ENCODE data around the gene DISC1. TPM values are rescaled to one million over a fixed set of nuclear protein-coding genes. Genes with fewer than 3 reads are reported as not detected.

The DISC1 gene
- total and polyA plus RNA-seq, 11 donors: 0.76 to 12.8 (median 4.3) TPM

DNA sequence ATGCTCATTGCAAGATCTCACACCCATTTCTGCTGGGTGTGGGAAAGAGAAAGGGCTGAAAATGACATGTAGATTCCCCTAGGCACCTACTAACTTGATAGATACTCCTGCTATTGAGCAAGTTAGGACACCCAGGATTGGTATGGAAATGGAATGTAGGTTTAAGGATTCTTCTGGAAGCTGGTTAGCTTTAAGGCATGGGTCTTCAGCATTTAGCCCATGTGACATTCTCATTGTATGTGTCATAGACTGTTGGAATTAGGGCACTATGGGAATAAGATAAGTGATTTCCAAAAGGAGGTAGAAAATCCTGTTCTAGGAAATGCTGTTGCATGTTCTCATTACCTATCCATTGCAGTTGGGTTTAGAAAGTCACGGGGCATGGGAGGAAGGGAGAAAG lies 76.2 kb downstream of the DISC1 start:
- DNase-seq: no peak
- WGBS, 4 donors: 94 to 100% (median 100%) methylated on average over 1 of the region's 1 CpG
- H3K9me3 ChIP-seq: no peaks in the 10 kb centered on the region
- intact Hi-C loops (cut with DNase I): no loop called here
- peaks cover 0 to 23% (median 8%) of the 10 kb centered on the region in 12 donors for H3K4me1 ChIP-seq
- no peak for ATAC-seq
- TF ChIP-seq, protein P1, sequence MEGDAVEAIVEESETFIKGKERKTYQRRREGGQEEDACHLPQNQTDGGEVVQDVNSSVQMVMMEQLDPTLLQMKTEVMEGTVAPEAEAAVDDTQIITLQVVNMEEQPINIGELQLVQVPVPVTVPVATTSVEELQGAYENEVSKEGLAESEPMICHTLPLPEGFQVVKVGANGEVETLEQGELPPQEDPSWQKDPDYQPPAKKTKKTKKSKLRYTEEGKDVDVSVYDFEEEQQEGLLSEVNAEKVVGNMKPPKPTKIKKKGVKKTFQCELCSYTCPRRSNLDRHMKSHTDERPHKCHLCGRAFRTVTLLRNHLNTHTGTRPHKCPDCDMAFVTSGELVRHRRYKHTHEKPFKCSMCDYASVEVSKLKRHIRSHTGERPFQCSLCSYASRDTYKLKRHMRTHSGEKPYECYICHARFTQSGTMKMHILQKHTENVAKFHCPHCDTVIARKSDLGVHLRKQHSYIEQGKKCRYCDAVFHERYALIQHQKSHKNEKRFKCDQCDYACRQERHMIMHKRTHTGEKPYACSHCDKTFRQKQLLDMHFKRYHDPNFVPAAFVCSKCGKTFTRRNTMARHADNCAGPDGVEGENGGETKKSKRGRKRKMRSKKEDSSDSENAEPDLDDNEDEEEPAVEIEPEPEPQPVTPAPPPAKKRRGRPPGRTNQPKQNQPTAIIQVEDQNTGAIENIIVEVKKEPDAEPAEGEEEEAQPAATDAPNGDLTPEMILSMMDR (IDR thresholded peaks at IDR 0.05): no peak
- no peak for TF ChIP-seq POLR2A (IDR thresholded peaks at IDR 0.05)
- H3K36me3 ChIP-seq: peaks cover 0 to 14% (median 0%) of the 10 kb centered on the region in 9 donors
- H3K27me3 ChIP-seq: no peaks in the 10 kb centered on the region
- no peak overlapping the region for H3K4me3 ChIP-seq
- no peak overlapping the region for H3K27ac ChIP-seq

DNA sequence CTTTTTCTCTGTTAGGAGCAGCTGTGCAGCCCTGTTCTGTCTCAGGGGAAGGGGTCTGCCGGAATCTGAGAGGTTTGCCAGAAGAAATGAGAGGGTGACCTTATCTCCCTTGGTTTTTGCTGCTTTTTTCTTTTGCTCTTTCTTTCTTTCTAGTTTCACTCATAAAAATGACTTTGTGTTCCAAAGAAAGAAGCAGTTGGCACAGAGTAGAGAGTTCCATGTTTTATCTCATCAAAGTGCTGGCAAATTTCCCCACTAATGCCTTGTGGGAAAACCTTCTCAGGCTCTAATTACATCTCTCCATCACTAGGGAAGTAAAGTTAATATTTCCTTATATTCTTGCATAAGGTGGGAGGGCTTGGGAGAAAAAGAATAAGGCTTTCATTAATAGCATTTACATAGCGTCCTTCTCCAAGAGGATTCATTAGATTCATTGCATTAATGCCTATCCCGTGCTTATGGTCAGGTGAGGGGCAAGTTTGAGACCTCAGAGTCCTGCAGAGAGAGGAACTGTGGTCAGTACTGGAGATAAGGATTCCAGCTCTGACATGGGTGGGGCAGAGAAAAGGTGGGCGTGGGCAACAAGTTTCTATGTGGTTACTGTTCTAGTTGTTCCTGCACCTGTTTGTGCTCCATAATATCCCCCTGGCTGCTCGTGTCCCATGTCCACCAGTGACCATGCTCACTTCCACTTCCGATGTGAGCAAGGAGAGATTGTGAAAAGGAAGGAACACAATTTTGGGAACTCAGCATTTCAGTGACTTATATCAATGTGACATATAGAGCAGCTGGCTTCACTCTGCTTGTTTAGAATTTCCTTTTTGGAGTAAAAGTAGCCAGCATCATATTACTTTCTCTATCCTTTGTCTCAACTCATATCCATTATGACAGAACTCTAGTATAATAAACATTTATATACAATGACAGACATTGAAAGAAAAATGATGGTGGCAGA lies 79.5 kb downstream of the DISC1 start:
- Histone ChIP-seq H3K4me3 (no peak overlapping the region), H3K4me1 (peaks cover 0 to 19% (median 7%) of the 10 kb centered on the region in 12 donors), H3K9me3 (no peaks in the 10 kb centered on the region), H3K27ac (no peak overlapping the region), H3K27me3 (no peaks in the 10 kb centered on the region), H3K36me3 (peaks cover 0 to 18% (median 0%) of the 10 kb centered on the region in 9 donors)
- DNase-seq (no peak), ATAC-seq (peak in 1 of 4 donors; percentile 18)
- TF ChIP-seq, protein P1 (IDR thresholded peaks at IDR 0.05): no peak
- TF ChIP-seq POLR2A (IDR thresholded peaks at IDR 0.05): no peak
- intact Hi-C loops (cut with DNase I): no loop called here
- WGBS, 4 donors: 64 to 81% (median 74%) methylated on average over 6 of the region's 6 CpGs

DNA sequence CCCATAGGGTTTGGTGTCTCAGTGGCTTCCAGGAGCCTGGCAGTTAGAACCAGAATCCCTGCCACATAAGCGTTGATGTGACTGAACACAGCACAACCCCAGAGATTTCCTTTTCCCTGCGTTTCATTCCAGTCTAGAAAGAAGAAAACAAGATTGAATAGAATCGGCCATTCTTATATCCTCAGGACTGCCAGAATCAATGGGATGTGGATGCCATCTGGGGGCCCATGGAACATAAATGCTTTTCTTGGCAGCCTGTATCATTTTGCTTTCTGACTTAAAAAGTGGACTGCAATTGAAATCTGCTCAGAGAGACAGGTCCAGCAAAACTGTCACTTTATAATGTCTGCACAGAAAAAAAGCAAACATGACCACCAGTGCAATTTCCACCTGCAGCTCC lies 80.3 kb downstream of the DISC1 start:
- H3K9me3 ChIP-seq: no peaks in the 10 kb centered on the region
- intact Hi-C loops (cut with DNase I): no loop called here

DNA sequence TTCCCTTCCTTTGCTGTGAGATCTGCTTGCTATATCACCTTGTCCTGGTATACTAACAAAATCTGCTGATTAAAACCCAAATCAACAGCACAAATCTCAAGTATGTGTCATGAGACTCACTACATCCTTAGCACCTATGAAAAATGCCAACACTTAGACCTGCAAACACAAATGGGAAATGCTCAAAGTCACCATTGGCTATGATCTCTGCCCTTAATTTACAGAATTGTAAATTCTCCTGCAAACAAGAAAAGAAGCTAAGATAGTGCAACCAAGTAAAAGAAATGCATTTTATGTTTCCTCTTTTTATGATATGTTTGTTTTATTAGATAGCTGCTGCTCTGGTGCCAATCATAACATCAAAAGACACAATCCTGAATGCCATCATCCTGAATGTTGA lies 80.8 kb downstream of the DISC1 start:
- intact Hi-C loops (cut with DNase I): no loop called here
- no peak for TF ChIP-seq POLR2A (IDR thresholded peaks at IDR 0.05)
- TF ChIP-seq, protein P1 (IDR thresholded peaks at IDR 0.05): no peak
- no peaks in the 10 kb centered on the region for H3K9me3 ChIP-seq
- DNase-seq: no peak
- peaks cover 0 to 18% (median 0%) of the 10 kb centered on the region in 9 donors for H3K36me3 ChIP-seq
- H3K4me3 ChIP-seq: no peak overlapping the region
- no peak for ATAC-seq
- no peak overlapping the region for H3K27ac ChIP-seq
- H3K27me3 ChIP-seq: no peaks in the 10 kb centered on the region
- H3K4me1 ChIP-seq: peaks cover 0 to 19% (median 7%) of the 10 kb centered on the region in 12 donors

More for the DNA sequence above, 80.3 kb downstream of the DISC1 start:
- H3K27ac ChIP-seq: no peak overlapping the region
- H3K4me1 ChIP-seq: peaks cover 0 to 19% (median 7%) of the 10 kb centered on the region in 12 donors
- no peak for TF ChIP-seq POLR2A (IDR thresholded peaks at IDR 0.05)
- TF ChIP-seq, protein P1 (IDR thresholded peaks at IDR 0.05): no peak
- WGBS, 4 donors: 73 to 91% (median 80%) methylated on average over 3 of the region's 3 CpGs
- H3K27me3 ChIP-seq: no peaks in the 10 kb centered on the region
- peaks cover 0 to 18% (median 0%) of the 10 kb centered on the region in 9 donors for H3K36me3 ChIP-seq
- no peak for DNase-seq
- no peak for ATAC-seq
- no peak overlapping the region for H3K4me3 ChIP-seq
